Testis (tissue), 2 donors: ENCODE measurements around the gene YBX1.

Source experiments
- CTCF ChIP-seq, 3 experiments: fragments of 450-650 bp in 2 of 3; fragments of 200-600 bp in 1 of 3; sonication (generic) in 1 of 3; IDR thresholded peaks; one replicate each; pipeline ENCODE4 v1.5.1; 2016 to 2019; ENCODE audit warnings: antibody characterized with exemption in 3 of 3, mild to moderate bottlenecking in 2 of 3, moderate library complexity in 1 of 3
- POLR2A ChIP-seq: fragments of 450-650 bp; IDR thresholded peaks from one replicate; pipeline ENCODE4 v1.6.1; 2017; ENCODE audit warnings: antibody characterized with exemption, mild to moderate bottlenecking, moderate library complexity

GRCh38 chr1:42713293-42713692 lies 31.1 kb downstream of the YBX1 start:
- TF ChIP-seq CTCF (IDR thresholded peaks at IDR 0.05) (no peak), POLR2A (no peak)
